Right ventricle myocardium inferior (tissue), 1 donor: ENCODE measurements around the gene CD22. TPM values are rescaled to one million over a fixed set of nuclear protein-coding genes. Genes with fewer than 3 reads are reported as not detected.
"Not testable (repeated sequence)": the region's sequence is repeated elsewhere in the genome, so short reads cannot be mapped to it uniquely, and the experiment has no call there.

Source experiments
- ATAC-seq: fragments of 200-7000 bp; cut with Tn5 transposase; one replicate; pipeline ENCODE4 v1.9.1; 2020; ENCODE audit warnings: mild to moderate bottlenecking, moderate library complexity
- DNase-seq: peaks from one replicate; pipeline ENCODE4 v3.0.0; 2021; ENCODE audit errors: missing footprints
- intact Hi-C: fragments of 100-400 bp; cut with DNase I; formaldehyde crosslinking; loops from one replicate; pipeline ENCODE4 v1.11.0; 2022
- long read RNA-seq: library from polyadenylated mRNA; unstranded; transcript quantifications from one replicate; pipeline ENCODE4 v2.0.0, GENCODE V29; 2021
- total RNA-seq: library from RNA; stranded (reverse); fragmentation: NEBNext Ultra II Directional; extraction: Animal tissue kit (Norgen Biotek cat#: 25700); gene quantifications from one replicate; pipeline ENCODE4 v1.2.1, GENCODE V29; 2021
- donor health status: DM: no; HTN: yes; CAD: no; lungs with severe emphysema.

The CD22 gene
- total RNA-seq: 0.19 TPM
- long read RNA-seq: 0 reads

DNA sequence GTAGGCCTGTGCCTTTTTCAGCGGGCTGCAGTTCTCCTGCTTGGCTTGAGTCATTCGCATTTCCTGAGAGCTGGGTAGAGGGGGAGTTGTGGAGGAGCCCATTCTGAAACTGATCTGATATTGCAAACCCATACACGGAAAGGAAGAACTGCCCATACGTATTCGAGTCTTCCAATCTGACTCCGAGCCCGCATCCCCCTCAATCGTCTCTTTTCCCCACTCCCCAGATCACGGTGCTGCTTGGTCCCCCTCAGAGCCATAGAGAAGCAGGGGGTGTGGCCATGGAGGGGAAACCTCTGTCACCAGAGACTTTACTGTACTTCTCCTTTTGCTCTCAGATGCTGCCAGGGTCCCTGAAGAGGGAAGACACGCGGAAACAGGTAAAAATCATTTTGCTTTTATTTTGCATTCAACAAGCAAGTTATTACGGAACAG is at the start of gene CD22:
Gene CD22, plus strand, starts transcription at position 337 of the 435 bp plus-strand sequence. CDS start 2,854 bp downstream, outside the sequence.
- intact Hi-C loops: no loop called here
- ATAC-seq (no peak), DNase-seq (no peak)

DNA sequence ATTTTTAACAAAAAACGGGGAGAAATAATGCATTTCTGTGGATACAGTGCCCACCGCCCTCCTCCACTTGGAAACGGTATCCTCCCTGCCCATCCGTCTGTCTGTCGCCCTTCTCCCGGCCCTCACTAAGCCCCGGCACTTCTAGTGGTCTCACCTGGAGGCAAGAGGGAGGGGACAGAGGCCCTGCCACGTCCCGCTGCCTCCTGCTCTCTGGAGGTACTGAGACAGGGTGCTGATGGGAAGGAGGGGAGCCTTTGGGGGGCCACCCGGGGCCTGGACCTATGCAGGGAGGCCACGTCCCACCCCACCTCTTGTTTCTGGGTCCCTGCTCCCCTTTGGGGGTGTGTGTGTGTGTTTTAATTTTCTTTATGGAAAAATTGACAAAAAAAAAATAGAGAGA is 49.6 kb upstream of the CD22 start:
- ATAC-seq (no peak), DNase-seq (peak; percentile 6)
- intact Hi-C loops: no loop called here

DNA sequence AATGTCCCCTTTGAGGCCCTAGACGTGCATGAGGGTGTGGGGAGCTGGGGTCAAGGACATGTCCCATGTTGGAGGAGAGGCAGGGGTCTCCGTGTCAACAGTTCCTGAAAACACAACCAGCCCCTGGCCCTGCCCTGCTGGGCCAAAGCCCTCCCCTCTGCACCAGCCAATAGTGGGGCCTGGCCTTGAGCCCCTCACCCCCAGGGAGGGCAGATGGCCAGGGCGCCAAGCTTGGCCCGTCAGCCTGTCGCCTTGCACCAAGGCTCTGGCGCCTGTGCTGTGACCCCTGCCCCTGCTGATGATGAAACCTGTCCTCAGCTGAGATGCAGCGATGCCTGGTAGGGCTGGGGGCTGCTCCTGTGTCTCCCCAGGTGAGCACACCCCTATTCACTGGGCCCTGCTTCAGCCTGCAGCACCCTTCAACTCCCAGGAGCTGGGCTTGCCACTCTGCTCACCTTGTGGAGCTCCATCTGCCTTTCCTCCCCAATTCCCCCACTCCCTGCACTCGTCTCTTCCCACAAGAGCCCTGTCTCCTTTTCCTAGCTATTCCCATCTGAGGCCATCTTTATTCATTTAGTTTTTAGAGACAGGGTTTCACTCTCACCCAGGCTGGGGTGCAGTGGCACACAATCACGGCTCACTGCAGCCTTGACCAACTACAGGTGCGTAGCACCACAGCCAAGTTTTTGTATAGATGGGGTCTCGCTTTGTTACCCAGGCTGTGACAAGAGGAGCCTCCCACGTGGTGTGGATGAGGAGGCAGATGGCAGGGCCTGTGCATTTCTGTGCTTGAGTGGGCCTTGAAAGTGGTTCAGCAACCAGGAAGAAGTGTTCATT is 48.8 kb upstream of the CD22 start:
- ATAC-seq: peak; percentile 23
- peak; percentile 40 for DNase-seq
- intact Hi-C loops: no loop called here

DNA sequence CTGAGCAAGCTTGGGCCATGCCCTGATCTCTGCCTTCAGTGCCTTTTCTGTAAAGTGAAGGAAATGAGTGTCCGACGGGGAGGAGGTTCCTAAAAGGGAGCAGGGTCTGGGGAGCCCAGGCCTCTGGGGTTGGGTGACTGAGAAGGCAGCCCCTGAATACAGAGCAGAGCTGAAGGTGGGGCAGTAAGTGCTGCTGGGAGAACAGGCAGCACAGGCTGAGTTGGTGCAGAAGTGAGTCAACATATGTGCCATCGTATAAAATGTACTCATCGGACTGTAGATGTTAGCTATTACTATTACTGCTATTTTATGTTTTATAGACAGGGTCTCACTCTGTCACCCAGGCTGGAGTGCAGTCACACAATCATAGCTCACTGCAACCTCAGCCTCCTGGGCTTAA is 47.7 kb upstream of the CD22 start:
- DNase-seq (peak; percentile 33), ATAC-seq (no peak)
- intact Hi-C loops: no loop called here

DNA sequence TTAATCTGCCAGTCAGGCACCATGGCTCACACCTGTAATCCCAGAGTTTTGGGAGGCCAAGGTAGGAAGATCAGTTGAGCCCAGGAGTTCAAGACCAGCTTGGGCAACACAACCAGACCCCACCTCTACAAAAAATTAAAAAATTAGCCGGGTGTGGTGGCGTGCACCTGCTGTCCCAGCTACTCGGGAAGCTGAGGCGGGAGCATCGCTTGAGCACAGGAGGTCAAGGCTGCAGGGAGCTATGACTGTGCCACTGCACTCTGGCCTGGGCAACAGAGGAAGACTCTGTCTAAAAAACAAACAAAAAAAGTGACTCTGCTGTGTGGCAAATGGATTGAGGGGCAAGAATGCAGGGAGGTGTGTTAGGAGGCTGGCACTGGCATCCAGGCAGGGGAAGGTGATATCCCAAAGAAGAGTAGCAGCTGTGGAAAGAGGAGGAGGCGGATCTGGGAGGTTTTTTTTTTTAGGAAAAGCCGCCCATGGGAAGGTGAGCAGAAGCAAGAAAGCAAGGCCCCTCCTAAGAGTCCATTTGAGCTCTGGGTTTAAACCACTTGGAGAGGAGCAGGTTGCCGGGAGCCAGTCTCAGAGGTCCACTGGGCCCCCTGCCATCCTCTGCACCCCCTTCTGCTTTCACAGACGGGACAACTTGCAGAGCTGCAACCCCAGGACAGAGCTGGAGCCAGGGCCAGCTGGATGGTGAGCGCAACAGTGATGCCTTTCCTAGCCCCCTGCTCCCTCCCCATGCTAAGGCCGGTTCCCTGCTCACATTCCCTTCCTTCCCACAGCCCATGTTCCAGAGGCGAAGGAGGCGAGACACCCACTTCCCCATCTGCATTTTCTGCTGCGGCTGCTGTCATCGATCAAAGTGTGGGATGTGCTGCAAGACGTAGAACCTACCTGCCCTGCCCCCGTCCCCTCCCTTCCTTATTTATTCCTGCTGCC is 44.6 kb upstream of the CD22 start:
- peak; percentile 53 for DNase-seq
- no peak for ATAC-seq
- intact Hi-C loops: no loop called here

DNA sequence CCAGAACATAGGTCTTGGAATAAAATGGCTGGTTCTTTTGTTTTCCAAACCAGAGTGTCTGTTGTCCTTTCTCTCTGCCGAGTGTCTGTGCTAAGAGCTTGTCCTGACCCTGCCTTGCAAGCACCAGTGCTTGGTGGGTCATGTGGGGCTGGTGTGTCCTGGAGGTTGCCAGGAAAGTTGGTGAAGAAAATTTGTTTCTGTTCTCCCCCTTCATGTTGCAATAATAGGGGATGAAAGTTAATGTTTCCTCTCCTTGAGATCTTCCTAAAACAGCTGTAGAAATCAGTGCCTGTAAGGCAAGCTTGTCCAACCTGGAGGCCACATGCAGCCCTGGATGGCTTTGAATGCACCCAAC is 43.9 kb upstream of the CD22 start:
- no peak for ATAC-seq
- DNase-seq: peak; percentile 4
- intact Hi-C loops: no loop called here

DNA sequence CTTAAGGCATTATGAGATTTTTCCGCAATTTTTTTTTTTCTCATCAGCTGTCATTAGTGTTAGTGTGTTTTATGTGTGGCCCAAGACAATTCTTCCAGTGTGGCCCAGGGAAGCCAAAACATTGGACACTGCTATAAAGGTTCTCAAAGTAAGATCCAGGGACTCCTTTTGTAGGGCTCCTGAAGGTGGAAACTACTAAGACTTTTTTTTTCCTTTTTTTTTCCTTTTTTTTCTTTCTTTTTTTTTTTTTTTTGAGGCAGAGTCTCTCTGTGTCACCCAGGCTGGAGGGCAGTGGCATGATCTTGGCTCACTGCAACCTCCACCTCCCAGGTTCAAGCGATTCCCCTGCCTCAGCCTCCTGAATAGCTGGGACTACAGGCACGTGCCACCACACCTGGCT is 43.5 kb upstream of the CD22 start:
- ATAC-seq, DNase-seq, intact Hi-C loops: not testable (repeated sequence)

DNA sequence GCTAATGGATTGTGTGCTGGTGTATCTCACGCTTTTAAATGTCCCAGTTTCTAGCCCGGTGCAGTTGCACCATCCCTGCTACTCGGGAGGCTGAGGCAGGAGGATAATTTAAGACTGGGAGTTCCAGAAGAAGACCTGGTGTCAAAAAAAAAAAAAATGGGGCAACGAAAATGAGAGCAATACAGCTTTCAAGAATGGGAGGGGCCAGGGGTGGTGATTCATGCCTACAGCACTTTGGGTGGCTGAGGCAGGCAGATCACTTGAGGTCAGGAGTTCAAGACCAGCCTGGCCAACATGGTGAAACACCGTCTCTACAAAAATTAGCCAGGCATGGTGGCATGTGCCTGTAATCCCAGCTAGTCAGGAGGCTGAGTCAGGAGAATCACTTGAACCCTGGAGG is 42.9 kb upstream of the CD22 start:
- ATAC-seq, intact Hi-C loops: not testable (repeated sequence)
- peak; percentile 17 for DNase-seq

DNA sequence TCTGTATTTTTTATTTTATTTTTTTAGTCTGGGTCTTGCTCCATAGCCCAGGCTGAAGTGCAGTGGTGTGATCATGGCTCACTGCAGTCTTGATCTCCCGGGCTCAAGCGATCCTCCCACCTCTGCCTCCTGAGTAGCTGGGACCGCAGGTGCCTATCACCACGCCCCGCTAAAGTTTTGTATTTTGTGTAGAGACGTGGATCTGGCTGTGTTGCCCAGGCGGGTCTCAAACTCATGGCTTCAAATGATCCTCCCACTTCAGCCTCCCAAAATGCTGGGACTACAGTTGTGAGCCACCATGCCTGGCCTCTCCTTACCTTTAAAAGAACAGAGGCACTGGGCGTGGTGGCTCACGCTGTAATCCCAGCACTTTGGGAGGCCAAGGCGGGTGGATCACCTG is 41.3 kb upstream of the CD22 start:
- DNase-seq (peak; percentile 31), ATAC-seq (no peak)
- intact Hi-C loops: no loop called here

DNA sequence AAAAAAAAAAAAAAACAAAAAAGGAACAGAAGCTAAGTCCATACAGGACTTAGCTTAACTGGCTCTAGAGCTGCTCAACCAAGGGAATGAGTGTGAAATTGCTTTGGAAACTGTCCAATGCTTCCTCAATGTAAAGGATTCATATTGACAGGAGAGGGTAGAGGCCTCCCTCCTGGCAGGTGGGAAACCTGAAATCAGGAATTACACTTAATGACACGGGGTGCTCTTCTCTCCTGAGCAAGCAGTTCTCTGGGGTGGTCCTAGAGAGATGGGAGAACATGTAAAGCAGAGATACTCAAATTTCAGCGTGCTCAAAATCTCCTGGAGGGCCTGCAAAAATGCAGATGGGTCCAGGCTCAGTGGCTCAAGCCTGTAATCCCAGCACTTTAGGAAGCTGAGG is 40.7 kb upstream of the CD22 start:
- no peak for DNase-seq
- ATAC-seq: no peak

DNA sequence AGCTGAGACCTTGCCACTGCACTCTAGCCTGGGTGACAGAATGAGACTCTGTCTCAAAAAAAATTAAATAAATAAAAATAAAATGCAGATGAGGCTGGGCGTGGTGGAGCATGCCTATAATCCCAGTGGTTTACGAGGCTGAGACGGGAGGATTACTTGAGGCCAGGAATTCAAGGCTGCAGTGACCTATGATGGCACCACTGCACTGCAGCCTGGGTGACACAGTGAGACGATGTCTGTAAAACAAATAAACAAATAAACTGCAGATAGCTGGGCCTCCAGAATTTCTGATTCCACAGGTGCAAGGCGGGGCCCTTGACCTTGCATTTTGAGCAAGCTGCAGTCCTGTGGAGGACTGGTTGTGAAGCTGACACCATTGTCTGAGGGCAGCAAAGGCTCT is 40.1 kb upstream of the CD22 start:
- intact Hi-C loops: no loop called here
- DNase-seq (peak; percentile 25), ATAC-seq (no peak)

More for the DNA sequence above, 40.7 kb upstream of the CD22 start:
- intact Hi-C loops: no loop called here

DNA sequence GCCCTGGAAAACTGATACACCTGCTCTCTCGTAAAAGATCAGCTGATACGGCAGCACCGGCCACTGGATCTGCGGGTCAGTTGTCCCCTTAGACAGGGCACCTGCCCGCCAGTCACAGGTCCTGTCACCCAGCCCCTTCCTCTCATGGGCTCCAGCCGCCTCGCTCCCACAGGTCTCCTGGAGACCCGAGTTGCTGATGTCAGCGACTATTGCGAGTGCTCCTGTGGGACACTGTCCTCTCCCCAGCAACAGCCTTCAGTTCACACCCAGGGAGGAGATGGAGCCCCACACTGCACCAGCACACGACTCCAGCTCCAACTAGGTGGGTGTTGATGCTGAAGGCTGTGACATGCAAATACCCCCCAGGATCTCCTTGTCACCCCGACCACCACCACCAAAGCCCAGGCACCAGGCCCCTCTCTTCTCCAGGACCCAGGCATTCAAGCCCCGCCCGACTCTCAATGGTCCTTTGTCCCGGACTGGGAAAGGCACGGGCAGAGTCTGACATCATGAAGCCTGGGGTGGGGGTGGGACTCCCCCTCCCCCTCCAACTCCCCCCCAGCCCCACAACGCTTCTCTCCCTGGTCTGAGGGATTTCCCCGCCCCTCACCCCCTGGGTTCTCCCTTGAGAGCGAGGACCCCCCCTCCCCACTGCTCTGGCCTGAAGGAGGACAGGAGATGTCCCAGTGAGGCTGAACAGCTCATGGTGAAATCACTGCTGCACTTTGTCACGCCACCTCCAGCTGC is 38.4 kb upstream of the CD22 start:
- ATAC-seq: no peak
- DNase-seq: peak; percentile 59
- intact Hi-C loops: no loop called here

DNA sequence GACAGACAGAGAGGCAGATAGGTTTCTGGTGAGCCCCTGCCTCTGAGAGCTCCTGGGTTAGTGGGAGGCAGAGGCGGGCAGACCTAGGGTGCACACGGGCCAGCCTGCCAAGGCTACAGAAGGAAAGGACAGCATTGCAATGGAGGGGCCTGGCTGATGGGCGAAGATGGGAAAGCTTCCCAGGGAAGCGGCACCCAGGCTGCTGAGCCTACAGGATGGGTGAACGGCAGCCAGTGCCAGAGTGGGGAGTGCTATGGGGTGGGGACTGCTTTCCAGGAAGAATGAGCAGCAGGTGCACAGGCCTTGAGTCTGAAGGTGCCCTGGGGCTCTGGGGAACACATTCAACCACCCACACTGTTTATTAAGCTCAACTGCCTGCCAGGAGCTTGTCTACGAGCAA is 37.7 kb upstream of the CD22 start:
- DNase-seq (peak; percentile 55), ATAC-seq (no peak)
- intact Hi-C loops: no loop called here

DNA sequence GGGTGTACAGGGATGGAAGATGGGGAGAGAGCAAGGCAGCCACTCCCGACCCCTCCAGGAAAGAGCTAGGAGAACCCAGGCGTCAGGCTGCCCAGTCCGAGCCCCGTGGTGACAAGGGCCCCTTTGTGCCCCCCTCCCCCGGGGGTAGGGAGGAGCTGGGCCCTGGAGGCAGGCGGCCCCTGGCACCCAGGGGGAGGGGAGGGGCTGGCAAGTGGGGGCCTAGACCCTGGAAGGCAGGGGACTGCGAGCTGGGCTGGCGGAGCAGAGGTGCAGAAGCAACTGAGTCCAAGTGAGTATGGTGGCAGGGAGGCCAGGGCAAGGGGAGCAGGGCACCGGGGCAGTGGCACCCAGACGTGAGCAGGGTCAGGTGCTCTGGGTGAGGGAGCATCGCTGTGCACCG is 37.1 kb upstream of the CD22 start, which contains the start of gene MAG:
Gene MAG, plus strand, starts transcription at position 246 of the 400 bp plus-strand sequence. CDS start 3,248 bp downstream, outside the sequence.
- no peak for ATAC-seq
- DNase-seq: peak; percentile 41
- intact Hi-C loops: no loop called here

DNA sequence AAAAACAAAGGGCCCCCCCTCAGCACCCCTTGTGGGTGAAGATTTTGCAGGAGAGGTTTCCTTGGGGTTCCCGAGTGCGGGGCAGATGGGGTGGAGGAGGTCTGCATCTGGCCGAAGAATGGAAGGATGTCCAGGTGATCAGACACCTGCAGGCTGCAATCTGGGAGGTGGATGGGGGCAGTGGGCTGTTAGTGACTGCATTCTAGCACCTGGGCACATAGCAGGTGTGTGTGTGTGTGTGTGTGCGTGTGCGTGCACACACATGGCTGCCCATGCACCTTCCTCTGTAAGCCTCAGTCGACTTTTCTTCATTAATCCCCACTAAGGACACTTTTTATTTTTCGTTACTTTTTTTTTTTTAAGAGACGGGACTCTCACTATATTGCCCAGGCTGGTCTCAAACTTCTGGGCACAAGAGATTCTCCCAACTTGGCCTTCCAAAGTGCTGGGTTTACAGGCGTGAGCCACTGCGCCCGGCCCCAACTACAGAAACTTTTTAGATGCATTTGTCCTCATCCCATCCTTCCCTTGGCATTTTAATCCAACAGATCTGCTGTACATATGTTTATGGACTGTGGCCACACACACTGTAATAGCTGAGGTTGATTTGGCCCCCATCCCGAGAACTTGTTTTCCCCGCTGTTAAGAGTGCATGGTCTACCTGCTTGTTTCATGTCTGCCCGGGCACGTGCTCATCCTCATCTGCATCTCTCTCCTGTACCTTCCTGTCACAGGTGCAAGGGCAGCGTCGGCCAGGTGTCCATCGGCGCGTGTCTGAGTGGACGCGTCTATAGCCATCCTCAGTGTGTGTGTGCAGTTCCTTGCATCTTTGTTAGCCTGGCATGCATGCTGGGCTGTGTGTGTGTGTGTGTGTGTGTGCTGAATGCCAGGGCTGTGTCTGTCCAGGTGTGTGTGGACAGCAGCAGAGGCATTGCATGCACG is 36.3 kb upstream of the CD22 start:
- intact Hi-C loops: no loop called here
- DNase-seq (peak; percentile 57), ATAC-seq (no peak)

DNA sequence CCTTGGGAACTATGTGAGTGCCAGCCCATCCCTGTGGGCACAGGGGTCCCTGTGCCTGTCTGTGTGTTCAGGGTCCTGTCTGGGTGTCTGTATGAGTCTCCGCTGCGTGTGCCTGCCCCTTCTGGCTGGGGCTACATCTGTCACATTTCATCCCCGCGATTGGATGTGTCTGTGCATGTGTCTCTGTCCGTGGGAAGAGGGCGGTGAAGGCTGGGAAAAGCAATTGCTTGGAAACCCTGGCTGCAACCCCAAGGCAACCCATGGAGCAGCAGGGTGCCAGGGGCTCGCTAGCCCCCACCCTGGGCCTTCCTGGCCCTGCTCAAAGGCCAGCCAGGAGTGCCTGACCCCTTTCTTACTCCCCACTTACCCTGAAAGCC is 35.6 kb upstream of the CD22 start:
- intact Hi-C loops: no loop called here
- ATAC-seq: no peak
- no peak for DNase-seq

DNA sequence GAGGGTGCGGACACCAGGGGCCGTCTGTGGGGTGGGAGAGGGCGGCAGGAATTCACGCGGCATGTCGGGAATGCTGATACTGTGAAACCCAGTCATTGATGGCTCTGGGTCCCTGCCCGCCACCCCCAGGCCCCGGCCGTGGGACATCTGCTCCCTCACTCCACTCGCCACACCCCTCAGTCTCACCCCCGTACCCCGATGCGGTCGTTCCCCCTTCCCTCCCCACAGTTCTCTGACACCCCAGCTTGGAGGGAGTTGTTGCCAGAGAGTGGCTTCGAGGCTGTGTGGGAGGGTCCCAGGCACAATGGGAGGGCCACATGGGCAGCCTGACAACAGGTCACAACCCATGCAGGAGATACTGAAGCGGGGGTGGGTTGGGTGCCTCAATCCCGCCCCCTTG is 35.2 kb upstream of the CD22 start:
- peak; percentile 14 for DNase-seq
- intact Hi-C loops: no loop called here
- no peak for ATAC-seq

DNA sequence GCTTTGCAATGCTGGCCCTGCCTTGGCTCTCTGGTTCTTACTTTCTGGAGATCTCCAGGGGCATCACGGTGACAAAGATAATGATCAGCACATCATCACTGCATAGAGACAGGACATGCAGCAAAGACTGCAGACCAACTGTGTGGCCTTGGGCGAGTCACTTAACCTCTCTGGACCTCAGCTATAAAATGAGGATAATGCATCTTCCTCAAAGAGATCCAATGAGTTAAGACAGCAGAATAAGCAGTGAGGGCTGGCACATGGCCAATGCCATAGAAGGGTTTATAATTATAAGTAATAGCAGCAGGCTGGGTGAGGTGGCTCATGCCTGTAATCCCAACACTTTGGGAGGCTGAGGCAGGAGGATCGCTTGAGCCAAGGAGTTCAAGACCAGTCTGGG is 34.7 kb upstream of the CD22 start:
- no peak for ATAC-seq
- DNase-seq: peak; percentile 14
- intact Hi-C loops: no loop called here
